Measurements from ENCODE around the gene PARN.
"Not testable (repeated sequence)": the region's sequence is repeated elsewhere in the genome, so short reads cannot be mapped to it uniquely, and the experiment has no call there.

PARN gene

GRCh38 chr16:14630620-14631330 is 715 bp upstream of the PARN start:
- DNase-seq = not testable (repeated sequence)

DNA sequence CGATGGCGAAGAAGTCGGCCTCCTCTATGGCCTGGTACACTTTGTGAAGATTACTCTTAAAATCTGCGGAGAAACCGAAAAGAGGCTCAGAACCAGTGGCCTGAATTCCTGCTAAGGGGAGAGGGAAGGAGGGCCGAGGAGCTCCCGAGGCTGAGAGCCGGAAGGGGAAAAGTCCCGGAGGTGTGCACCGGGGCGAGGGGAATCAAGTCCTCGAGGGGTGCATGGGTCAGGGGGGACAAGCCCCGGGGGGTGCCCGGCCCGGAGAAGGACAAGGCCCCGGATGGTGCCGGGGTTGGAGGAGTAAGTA is 495 bp downstream of the PARN start:
- no peak for DNase-seq

DNA sequence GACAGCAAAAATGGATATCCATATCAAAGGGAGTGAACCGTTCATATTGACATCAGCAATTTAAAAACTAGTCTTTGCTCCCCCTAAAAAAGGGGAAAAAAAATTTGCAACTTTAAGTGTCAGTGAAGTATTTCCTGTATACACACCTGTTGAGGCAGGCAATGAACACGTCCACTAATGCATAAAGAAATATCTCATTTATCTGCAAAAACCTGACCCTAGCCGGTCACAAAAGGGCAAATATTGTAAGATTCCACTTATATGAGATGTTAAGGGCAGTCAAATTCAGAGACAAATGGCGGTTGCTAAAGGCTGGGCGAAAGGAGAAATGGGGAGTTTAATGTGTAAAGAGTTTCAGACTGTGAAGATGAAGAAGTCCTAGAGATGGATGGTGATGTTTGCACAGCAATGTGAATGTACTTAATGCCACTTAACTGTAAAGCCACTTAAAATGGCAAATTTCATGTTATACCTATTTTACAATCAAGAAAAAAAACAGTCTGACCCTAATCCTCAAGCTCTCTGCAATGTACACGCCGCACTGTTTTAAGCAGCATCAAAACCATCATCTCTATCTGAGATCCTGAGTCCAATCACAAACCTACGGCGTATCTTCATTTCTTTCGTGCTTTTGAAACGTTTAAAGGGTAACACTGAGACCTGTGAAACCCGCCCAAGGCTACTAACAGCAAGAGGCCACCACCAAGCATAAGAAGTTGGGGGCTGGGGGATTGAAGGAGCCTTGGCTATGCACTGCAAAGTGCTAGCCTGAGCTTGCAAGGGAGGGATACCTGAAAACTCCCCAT is 1.1 kb downstream of the PARN start:
- no peak for DNase-seq

- no peak for DNase-seq
Measured at GRCh38 chr16:14627078-14627477, 3.0 kb downstream of the PARN start.

GRCh38 chr16:14618566-14618965 is 11.5 kb downstream of the PARN start:
- no peak for DNase-seq

- no peak for DNase-seq
Measured at GRCh38 chr16:14616280-14616679, 13.8 kb downstream of the PARN start.

GRCh38 chr16:14613991-14614390 is 16.1 kb downstream of the PARN start:
- no peak for DNase-seq

DNA sequence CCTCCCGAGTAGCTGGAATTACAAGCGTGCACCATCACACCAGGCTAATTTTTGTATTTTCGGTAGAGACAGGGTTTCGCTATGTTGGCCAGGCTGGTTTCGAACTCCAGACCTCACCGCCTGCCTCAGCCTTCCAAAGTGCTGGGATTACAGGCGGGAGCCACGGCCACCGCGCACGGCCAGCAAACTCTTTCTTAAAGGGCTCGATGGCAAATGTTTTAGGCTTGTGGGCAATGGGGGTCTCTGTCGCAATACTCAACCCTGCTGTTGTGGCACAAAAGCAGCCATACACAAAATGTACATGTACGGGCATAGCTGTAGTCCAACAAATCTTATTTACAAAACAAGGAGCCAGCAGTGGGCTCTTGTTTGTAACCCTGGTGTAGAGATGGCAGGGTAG is 18.4 kb downstream of the PARN start:
- no peak for DNase-seq

- no peak for DNase-seq
Measured at GRCh38 chr16:14609716-14610115, 20.3 kb downstream of the PARN start.

GRCh38 chr16:14608604-14609003 is 21.5 kb downstream of the PARN start:
- DNase-seq = no peak

GRCh38 chr16:14608111-14608566 is 21.9 kb downstream of the PARN start:
- DNase-seq = no peak

DNA sequence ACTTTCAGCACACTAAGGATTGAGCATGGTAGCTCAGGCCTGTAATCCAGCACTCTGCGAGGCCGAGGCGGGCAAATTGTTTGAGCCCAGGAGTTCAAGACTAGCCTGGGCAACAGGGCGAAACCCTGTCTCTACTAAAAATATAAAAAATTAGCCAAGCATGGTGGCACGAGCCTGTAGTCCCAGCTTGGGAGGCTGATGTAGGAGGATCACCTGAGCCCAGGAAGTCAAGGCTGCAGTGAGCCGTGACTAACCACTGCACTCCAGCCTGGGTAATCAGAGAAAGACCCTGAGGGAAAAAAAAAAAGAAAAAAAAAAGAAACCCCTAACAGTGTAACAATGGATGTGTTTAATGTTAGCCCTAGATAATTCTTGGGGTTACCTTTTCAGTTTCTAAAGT is 24.0 kb downstream of the PARN start:
- no peak for DNase-seq

DNA sequence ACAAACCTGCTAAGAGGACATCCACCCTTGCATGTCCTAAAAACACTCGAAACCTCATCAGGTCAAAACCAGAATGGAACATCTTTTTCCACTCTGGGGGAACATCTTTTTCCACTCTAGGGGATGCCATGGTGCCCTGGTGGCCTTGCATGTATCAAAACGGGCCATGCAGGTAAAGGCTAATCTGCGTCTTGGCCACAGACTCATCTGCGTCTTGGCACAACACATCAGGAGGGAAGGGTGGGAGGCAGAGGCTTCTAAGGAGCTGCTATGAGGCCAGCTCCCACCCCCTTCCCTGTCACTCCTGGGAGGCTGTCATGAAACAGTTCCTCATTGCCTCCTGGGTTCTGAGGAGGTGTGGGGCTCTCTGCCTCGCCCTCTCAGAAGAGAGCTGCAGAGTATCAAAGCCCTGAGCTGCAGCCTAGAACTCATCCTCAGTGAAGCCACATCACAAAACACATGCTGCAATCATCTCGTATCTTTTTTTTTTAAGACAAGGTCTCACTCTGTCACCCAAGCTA is 27.6 kb downstream of the PARN start:
- no peak for DNase-seq

GRCh38 chr16:14600164-14600563 is 29.9 kb downstream of the PARN start:
- no peak for DNase-seq

DNA sequence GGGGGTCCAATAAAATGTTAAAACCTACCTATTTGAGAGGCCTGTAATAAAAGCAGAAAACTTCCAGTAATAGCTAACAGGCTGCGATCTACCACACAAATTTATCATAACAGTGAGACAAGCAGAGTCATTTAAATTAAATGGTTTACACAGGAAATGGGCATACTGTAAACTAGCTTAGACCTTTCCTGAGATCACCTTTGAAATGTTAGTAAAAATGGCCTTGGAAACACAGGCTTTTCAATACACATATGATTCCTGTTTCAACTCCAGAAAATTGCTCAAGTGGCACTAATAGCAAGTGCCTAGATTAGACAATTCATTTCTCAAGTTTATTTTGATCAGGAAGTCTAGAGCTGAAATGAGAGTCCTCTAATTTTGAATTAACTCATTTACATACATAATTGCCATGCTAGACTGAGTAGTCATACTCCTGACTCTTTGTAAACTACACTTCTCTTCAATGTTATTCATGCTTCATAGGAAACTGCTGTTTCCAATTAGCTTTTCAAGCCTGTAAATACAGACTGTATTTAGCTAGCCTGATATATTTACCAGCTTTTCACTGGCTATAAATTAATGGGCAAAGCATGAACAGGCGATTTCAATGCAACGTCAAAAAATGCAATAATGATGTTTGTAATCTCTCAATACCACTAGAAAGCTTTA is 43.3 kb downstream of the PARN start:
- no peak for DNase-seq

DNA sequence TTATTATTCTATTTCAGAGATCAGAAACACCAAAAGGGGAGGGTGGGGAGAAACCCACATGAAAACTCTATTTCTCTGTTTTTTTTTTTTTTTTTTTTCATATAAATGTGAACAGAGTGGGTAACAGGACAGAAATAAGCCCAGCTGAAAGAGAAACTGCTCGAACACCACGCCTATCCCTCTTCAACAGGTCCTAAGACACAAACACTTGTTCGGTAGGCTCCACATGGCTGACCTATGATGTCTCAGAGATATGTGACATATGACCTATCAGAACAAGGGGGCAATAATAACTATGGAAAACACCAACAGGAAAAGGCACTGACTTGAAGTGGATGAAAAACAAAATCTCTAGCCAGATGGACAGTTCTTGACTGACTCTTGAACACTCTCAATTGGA is 44.8 kb downstream of the PARN start:
- DNase-seq = no peak

GRCh38 chr16:14580926-14581325 is 49.1 kb downstream of the PARN start:
- not testable (repeated sequence) for DNase-seq

- DNase-seq = no peak
Measured at GRCh38 chr16:14579266-14579665, 50.8 kb downstream of the PARN start.

DNA sequence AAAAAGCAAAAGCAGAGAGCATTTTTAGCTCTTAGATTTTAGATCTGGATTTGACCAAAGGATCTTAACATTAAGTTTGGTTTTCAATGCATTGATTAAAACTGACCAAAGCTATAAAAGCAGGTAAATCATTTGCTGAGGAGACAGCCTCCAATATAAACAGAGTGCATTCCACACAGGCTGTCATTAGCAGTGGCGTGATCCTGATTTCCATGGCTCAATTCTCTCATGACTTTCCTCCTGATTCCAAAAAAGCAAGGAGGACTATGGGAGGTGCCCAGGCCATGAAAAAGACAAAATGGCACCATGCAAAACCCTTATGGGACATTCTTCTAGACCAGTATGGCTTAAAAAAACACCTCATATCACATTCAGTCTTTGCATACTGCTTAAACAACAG is 53.5 kb downstream of the PARN start:
- DNase-seq = no peak

DNA sequence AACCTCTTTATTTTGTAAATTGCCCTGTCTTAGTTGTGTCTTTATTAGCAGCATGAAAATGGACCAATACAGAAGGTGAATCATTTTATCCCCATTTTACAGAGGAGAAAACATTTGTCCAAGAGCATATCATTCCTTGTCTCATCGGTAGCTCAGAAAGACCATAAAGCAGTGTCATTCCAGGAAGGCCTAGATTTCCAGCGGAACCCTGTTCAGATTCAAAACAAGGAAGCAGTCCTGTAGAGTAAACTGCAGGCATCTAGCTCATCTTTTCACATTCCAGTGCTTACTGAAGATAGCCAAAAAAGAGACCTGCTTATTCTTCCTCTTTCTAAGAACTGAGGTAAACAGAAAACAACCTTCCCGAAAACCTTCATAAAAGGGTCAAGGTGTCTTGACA is 54.0 kb downstream of the PARN start:
- no peak for DNase-seq

DNA sequence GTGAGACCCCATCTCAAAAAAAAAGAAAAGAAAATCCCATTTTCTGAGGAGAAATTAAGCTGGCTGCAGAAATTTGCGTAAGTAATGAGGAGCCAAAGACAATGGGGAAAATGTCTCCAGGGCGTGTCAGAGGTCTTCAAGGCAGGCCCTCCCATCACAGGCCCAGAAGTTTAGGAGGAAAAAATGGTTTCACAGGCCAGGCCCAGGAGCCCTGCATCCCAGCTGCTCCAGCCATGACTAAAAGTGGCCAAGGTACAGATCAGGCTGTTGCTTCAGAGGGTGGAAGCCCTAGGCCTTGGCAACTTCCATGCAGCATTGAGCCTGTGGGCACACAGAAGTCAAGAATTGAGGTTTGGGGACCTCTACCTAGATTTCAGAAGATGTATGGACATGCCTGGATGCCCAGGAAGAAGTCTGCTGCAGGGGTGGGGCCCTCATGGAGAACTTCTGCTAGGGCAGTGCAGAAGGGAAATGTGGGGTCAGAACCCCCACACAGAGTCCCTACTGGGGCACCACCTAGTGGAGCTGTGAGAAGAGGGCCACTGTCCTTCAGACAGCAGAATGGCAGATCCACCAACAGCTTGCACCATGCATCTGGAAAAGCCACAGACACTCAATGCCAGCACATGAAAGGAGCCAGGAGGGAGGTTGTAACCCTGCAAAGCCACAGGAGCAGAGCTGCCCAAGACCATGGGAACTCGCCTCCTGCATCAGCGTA is 55.2 kb downstream of the PARN start:
- DNase-seq = not testable (repeated sequence)

DNA sequence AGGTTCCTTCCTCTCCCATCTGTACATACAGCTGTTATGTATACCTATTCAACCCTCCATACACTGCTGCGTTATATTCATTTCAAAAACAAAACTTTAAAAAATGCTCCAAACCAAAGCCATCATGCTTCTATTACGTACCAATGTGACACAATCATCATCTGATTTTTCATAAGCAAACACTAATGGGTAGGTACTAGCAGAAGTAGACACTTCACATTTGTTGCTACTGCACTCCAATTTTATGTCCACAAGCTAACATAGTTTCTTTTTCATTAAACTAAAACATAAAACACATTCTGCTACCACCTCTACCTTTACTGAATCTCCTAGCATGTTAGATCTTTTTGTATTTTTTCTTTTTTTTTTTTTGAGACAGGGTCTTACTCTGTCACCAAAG is 57.5 kb downstream of the PARN start:
- no peak for DNase-seq

DNA sequence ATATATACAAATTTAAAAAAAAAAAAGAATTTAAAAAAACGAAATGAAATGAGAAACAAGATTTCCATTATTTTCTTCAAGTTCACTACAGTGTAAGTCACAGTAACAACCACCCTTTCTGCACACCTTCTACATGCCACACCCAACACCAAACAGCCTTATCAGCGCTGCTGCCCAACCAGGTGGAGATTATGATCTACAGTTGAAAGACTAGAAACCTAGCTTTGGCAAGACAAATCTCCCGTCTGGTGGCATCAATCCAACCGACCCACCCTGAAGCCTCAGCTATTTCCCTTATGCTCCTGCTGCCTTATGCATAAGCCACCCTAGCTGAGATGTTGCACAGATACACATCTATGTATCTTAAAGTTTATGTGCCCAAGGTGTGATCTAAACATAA is 60.8 kb downstream of the PARN start:
- DNase-seq = no peak

Measured in KG1 (cell line).